Measurements from ENCODE around the gene NLRC5.

DNA sequence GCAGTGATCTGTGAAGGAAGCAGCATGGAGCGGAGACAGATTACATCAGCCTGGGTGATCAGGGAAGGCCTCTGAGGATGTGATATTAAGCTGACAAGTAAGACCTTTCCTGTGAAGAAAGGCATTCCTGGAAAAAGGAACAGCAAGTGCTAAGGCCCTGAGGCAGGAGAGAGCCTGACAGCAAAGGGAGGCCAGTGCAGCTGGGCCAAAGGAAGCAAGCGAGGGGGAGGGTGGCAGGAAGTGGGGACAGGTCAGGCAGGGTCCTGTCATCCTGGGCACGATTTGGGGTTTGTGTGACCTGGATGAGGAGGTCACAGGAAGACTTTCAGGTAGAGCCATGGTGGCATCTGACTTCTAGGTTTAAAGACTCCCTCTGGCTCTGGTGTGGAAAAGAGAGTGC is 115.3 kb downstream of the NLRC5 start:
- TF ChIP-seq EZH2 (IDR thresholded peaks at IDR 0.05) (no peak), EZH2phosphoT487 (IDR thresholded peaks at IDR 0.05) (no peak)
- TF ChIP-seq, protein P1, sequence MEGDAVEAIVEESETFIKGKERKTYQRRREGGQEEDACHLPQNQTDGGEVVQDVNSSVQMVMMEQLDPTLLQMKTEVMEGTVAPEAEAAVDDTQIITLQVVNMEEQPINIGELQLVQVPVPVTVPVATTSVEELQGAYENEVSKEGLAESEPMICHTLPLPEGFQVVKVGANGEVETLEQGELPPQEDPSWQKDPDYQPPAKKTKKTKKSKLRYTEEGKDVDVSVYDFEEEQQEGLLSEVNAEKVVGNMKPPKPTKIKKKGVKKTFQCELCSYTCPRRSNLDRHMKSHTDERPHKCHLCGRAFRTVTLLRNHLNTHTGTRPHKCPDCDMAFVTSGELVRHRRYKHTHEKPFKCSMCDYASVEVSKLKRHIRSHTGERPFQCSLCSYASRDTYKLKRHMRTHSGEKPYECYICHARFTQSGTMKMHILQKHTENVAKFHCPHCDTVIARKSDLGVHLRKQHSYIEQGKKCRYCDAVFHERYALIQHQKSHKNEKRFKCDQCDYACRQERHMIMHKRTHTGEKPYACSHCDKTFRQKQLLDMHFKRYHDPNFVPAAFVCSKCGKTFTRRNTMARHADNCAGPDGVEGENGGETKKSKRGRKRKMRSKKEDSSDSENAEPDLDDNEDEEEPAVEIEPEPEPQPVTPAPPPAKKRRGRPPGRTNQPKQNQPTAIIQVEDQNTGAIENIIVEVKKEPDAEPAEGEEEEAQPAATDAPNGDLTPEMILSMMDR (IDR thresholded peaks at IDR 0.05), result no peak

All from neural progenitor cell (in vitro differentiated cells).